Activated naive CD4-positive, alpha-beta T cell (primary cell): ENCODE data around the gene PDE4D.
"Not testable (repeated sequence)": the region's sequence is repeated elsewhere in the genome, so short reads cannot be mapped to it uniquely, and the experiment has no call there.

Source experiments
- DNase-seq, 4 experiments: peaks; one replicate each; lab custom pipeline; 2025; lab: John Stamatoyannopoulos, UW

Gene PDE4D

GRCh38 chr5:59582746-59583145, 310.8 kb downstream of the PDE4D start:
- no peak for DNase-seq

DNA sequence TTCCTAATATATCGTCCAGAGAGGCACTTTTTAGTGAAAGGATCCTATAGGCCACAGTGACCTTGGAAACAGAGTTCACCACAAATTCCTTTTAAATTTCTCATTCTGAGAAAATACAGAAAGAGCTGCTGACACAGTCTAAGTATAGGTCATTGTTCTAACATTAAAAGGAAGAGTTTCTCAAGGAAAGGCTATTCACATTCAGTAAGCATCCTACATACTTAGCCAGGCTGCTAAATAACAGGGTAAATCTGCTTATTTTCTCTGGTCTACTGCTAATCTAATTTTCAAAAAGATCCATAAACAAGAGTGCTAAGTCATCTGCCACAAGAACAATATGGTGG, 313.7 kb downstream of the PDE4D start:
- DNase-seq = no peak

DNA sequence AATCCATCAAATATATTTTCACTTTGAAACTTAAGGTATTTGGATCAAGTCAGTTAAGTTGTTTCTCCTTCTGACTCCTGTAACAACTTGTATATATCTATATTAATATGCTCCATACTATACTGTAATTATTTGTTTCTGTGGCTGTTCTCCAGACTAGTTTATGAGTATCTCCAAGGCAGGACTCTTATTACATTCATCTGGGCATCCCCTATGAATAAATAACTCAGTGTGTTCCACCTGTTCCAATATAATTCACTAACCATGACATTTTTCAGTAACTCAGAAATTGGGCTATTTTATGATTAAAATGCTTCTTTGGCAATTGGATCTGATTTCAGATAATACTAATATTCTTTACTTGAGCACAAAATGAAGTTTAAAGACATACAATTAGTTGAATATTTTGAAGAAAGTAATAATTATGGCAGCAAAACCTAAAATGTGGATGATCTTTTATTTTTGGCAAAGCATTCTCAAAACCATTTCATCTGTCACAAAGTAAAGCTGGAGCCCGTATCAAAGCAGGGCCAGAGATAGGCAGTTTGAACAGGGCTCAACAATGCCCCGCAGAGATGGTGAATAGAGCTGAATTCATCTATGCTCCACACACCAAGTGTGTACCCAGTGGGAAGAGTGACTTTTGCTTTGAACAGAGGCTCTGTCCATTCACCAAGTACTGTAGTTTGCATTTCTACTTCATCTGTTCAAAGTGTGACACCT, 314.3 kb downstream of the PDE4D start:
- no peak for DNase-seq

- DNase-seq = no peak
Observed at GRCh38 chr5:59577485-59577884, 316.0 kb downstream of the PDE4D start.

- no peak for DNase-seq
Observed at GRCh38 chr5:59575648-59576445, 317.7 kb downstream of the PDE4D start.

DNA sequence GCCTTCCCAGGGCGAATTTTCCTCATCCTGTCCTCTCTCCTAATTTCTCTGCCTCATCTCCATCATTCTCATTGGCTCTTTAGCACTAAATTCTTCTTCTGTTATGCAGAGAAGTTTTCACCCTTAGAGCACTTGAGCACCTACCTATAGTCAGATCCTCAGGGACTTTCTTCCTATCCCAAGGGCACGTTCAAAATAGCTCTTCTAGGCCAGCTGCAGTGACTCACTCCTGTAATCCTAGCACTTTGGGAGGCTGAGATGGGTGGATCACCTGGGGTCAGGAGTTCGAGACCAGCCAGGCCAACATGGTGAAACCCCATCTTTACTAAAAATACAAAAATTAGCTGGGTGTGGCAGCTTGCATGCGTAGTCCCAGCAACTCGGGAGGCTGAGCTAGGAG, 320.0 kb downstream of the PDE4D start:
- not testable (repeated sequence) for DNase-seq

- no peak for DNase-seq
Observed at GRCh38 chr5:59571067-59571466, 322.5 kb downstream of the PDE4D start.

- no peak for DNase-seq
Observed at GRCh38 chr5:59569608-59570334, 323.8 kb downstream of the PDE4D start.

DNA sequence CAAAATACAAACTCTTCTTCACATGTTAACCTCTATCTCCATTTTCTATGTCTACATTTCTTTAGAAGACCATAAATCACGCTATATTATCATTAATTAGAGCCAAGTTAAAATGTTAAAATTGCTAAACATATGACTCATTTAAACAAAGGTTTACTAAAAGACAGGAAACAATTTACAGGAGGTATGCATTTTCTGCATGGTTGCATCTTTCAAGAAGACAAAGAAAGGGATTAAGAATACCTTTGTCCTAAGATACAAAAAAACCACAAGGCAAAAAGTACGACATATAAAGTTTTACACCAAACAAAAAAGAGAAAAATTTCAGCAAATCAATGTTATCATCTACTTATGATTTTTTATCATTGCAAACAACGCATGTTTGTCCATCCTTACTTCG, 324.4 kb downstream of the PDE4D start:
- DNase-seq = no peak

GRCh38 chr5:59568161-59568560, 325.4 kb downstream of the PDE4D start:
- no peak for DNase-seq

DNA sequence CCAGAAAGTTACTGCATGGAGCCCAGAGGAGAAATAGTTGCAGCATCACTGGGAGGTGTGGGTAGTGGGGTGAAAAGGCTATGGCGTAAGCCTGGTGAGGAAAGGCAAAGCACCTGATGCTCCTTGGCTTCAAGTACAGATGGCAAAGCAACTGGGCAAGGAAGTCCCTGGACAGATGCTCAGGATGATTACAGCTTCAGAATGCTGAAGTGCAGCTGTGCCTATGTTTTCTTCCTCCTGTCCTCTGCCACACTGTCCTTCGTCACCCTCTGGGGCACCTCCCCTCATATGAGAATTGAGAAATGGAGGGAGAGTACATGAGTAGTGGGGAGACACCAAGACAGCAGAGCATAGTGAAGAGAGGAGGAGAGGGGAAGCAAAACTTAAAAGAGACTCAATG, 328.0 kb downstream of the PDE4D start:
- no peak for DNase-seq

DNA sequence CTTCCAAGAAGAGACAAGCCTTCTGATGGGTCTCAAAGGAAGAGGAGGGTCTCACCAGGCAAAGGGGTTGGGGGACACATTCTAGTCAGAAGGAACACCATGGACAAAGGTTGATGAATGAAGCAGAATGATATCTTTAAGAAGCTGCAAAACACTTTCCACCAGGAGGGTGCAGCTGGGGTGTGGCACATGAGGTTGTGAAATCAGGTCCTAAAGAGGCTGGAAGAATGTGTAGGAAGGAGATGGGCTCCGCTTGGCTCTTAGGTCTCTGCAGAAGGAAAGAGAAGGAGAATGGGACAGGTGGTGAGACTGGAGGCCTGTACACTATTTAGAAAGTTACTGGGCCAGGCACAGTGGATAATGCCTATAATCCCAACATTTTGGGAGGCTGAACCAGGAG, 328.6 kb downstream of the PDE4D start:
- no peak for DNase-seq

- DNase-seq = no peak
Observed at GRCh38 chr5:59562756-59563389, 330.7 kb downstream of the PDE4D start.

GRCh38 chr5:59560553-59560952, 333.0 kb downstream of the PDE4D start:
- no peak for DNase-seq

DNA sequence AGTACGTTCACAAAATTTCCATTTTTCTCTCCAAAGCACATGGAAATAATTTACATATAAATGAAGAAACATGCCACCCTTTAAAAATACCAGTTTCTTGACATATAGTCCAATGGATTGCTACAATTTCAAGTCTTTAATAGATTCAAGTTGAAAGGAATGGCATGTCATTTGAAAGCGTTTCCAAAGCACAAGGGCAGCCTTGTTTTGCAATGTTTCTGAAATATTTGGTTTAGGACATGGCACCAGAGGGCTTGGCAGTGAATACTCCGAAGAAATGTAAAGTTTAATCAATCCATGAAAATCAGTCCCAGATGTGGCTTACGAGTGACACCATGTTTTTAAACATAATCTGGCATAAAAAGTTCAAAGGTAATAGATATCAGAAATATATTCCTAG, 333.7 kb downstream of the PDE4D start:
- no peak for DNase-seq

GRCh38 chr5:59559323-59559722, 334.2 kb downstream of the PDE4D start:
- DNase-seq = no peak

DNA sequence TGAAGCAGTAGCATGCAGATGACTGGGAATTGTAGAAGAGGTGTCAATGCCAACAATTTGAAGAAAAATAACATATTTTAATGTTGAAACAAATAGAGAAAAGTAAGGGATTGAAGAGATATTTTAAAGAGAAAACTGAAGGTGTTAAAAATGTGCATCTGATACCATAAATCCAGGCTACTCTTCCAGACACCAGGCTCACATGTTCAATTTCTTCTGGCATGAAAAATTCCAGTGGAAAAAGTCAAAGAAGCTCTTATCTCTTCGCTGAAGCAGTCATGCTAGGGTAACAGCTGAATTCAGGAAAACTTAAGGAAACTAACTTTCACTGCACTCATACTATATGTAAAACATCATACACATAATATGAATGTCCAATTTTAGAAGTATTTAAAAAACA, 335.0 kb downstream of the PDE4D start:
- DNase-seq = no peak

DNA sequence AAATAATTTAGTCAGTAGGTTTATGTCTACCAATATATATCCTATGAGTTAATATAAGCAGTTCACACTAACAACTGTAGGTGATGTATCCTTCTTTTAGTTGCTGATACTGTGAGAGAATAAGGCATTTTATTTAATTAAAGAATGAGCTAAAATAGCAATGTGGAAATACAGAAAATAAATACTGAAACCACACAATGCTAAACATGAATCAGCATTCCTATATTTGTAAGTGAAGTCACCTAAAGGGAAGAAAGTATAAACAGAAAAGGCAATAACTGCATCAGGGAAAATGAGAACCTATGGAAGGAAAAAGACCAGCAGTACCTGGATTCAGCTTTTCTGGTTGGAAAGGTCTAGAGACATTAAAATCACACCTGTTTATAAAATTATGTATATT, 336.0 kb downstream of the PDE4D start:
- no peak for DNase-seq

DNA sequence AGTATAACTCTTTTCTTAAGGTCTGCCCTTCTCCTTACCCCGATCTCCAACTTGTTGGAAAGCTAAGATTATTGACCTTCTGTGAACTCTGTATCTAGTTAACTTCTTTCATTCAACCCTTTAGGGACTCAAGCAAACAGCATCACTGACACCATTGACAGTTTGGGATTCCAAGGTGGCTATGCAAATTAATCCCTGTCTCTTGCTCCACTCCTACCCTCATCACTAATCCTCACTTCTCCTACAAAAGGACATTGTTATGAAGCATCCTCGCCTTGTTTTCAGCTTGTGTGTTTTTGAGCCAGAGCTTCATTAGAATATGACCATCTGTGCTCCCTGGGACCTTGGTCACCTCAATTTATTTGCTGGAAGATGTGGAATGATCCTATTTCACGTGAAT, 337.9 kb downstream of the PDE4D start:
- DNase-seq = no peak

DNA sequence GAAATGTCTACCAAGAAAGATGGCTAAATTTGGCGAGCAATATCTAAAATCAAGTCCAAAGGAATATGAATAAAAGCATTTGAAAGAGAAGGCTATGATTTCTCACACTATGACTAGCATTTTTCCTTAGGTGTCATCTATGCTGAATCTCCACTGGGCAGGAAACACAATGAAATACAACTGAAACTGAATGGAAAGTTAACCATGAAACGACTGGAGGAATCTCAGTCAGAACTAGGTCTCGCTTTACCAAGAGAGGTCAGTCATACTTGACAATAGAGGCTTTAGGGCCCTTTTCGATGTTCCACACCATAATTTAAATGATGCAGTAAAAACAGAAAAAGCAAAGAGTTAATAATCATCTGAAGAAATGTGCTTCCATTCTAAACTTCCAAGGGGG, 339.0 kb downstream of the PDE4D start:
- DNase-seq = no peak

GRCh38 chr5:59553992-59554391, 339.5 kb downstream of the PDE4D start:
- no peak for DNase-seq

- DNase-seq = no peak
Observed at GRCh38 chr5:59548807-59549357, 344.6 kb downstream of the PDE4D start.
